ENCODE data around the gene GABPB1.

GRCh38 chr15:50378776-50379175 lies 23.8 kb upstream of the GABPB1 start:
- TF ChIP-seq TAF1 (CRISPR knock-in tag; IDR thresholded peaks at IDR 0.05) (no peak), ATAD3A (CRISPR knock-in tag; IDR thresholded peaks at IDR 0.05) (no peak), CTCF (CRISPR knock-in tag; IDR thresholded peaks at IDR 0.05) (no peak), ZNF296 (CRISPR knock-in tag; conservative IDR thresholded peaks at IDR 0.05) (no peak), ELF1 (CRISPR knock-in tag; IDR thresholded peaks at IDR 0.05) (no peak)

Data from HepG2 (cell line).